Measurements from ENCODE around the gene RUNDC3A.

Gene RUNDC3A

GRCh38 chr17:44280392-44280937 lies 27.9 kb upstream of the RUNDC3A start:
- Histone ChIP-seq H3K27ac (peak overlapping the region in 10 of 11 experiments; percentile 16 to 73 (median 64); a peak in 17 of 22 replicates), H3K4me3 (peak overlapping the region in 4 of 10 experiments; percentile 3 to 56 (median 17); a peak in 3 of 20 replicates), H3K9me3 (replicated peaks in 1 of 11) (no peaks in the 10 kb centered on the region), H4K20me1 (no peaks in the 10 kb centered on the region; a peak in 1 of 22 replicates), H3K4me1 (peaks cover 25 to 37% (median 29%) of the 10 kb centered on the region in 10 experiments), H3K36me3 (no peaks in the 10 kb centered on the region), H3K27me3 (no peaks in the 10 kb centered on the region), H3K9ac (peak overlapping the region in 8 of 11 experiments; percentile 18 to 54 (median 50); a peak in 13 of 22 replicates), H3K4me2 (peak overlapping the region; percentile 75 to 97 (median 90))
- no peak for TF ChIP-seq Cebpa-rat (IDR thresholded peaks at IDR 0.05)

- Histone ChIP-seq H3K27ac (no peak overlapping the region), H3K9ac (no peak overlapping the region), H3K4me2 (no peak overlapping the region), H3K36me3 (no peaks in the 10 kb centered on the region), H3K4me3 (no peak overlapping the region), H3K9me3 (replicated peaks in 1 of 11) (no peaks in the 10 kb centered on the region), H4K20me1 (no peaks in the 10 kb centered on the region; a peak in 1 of 22 replicates), H3K27me3 (no peaks in the 10 kb centered on the region), H3K4me1 (peaks cover 25 to 37% (median 29%) of the 10 kb centered on the region in 10 experiments)
- TF ChIP-seq Cebpa-rat (IDR thresholded peaks at IDR 0.05), result no peak
Measured at GRCh38 chr17:44281570-44281969, 26.8 kb upstream of the RUNDC3A start.

- no peak overlapping the region for H3K4me3 ChIP-seq
- no peaks in the 10 kb centered on the region; a peak in 1 of 22 replicates for H4K20me1 ChIP-seq
Measured at GRCh38 chr17:44282264-44282663, 26.1 kb upstream of the RUNDC3A start.

GRCh38 chr17:44283344-44284023 lies 24.9 kb upstream of the RUNDC3A start:
- H3K4me3 ChIP-seq, result no peak overlapping the region
- no peaks in the 10 kb centered on the region; a peak in 1 of 22 replicates for H4K20me1 ChIP-seq
- H3K4me2 ChIP-seq, result no peak overlapping the region
- H3K9me3 ChIP-seq (replicated peaks in 1 of 11), result no peaks in the 10 kb centered on the region
- H3K4me1 ChIP-seq, result peaks cover 23 to 35% (median 25%) of the 10 kb centered on the region in 10 experiments
- no peaks in the 10 kb centered on the region for H3K36me3 ChIP-seq
- no peak for TF ChIP-seq Cebpa-rat (IDR thresholded peaks at IDR 0.05)
- no peak overlapping the region for H3K27ac ChIP-seq
- H3K27me3 ChIP-seq, result no peaks in the 10 kb centered on the region
- no peak overlapping the region for H3K9ac ChIP-seq

More at GRCh38 chr17:44282264-44282663, 26.1 kb upstream of the RUNDC3A start:
- Histone ChIP-seq H3K27ac (no peak overlapping the region), H3K4me1 (peaks cover 25 to 37% (median 29%) of the 10 kb centered on the region in 10 experiments), H3K4me2 (no peak overlapping the region), H3K27me3 (no peaks in the 10 kb centered on the region), H3K36me3 (no peaks in the 10 kb centered on the region), H3K9ac (no peak overlapping the region), H3K9me3 (replicated peaks in 1 of 11) (no peaks in the 10 kb centered on the region)
- TF ChIP-seq Cebpa-rat (IDR thresholded peaks at IDR 0.05), result no peak

GRCh38 chr17:44284024-44284400 lies 24.4 kb upstream of the RUNDC3A start:
- Histone ChIP-seq H3K27ac (no peak overlapping the region), H3K36me3 (no peaks in the 10 kb centered on the region), H4K20me1 (no peaks in the 10 kb centered on the region; a peak in 1 of 22 replicates), H3K9me3 (replicated peaks in 1 of 11) (no peaks in the 10 kb centered on the region), H3K27me3 (no peaks in the 10 kb centered on the region), H3K4me2 (no peak overlapping the region), H3K4me1 (peaks cover 18 to 30% (median 20%) of the 10 kb centered on the region in 10 experiments), H3K4me3 (no peak overlapping the region), H3K9ac (no peak overlapping the region)
- TF ChIP-seq Cebpa-rat (IDR thresholded peaks at IDR 0.05), result no peak

GRCh38 chr17:44287651-44288050 lies 20.8 kb upstream of the RUNDC3A start:
- no peaks in the 10 kb centered on the region for H3K27me3 ChIP-seq
- no peak overlapping the region for H3K27ac ChIP-seq
- no peak overlapping the region for H3K4me2 ChIP-seq
- H3K9ac ChIP-seq, result no peak overlapping the region
- no peaks in the 10 kb centered on the region for H3K36me3 ChIP-seq
- H3K4me1 ChIP-seq, result peaks cover 0 to 9% (median 0%) of the 10 kb centered on the region in 10 experiments; a peak in 4 of 20 replicates
- H3K4me3 ChIP-seq, result no peak overlapping the region
- H3K9me3 ChIP-seq (replicated peaks in 1 of 11), result no peaks in the 10 kb centered on the region
- no peak for TF ChIP-seq Cebpa-rat (IDR thresholded peaks at IDR 0.05)
- H4K20me1 ChIP-seq, result no peaks in the 10 kb centered on the region

GRCh38 chr17:44293509-44294226 lies 14.7 kb upstream of the RUNDC3A start:
- H3K27me3 ChIP-seq, result no peaks in the 10 kb centered on the region
- no peak for TF ChIP-seq Cebpa-rat (IDR thresholded peaks at IDR 0.05)
- no peaks in the 10 kb centered on the region for H4K20me1 ChIP-seq
- no peak overlapping the region for H3K27ac ChIP-seq
- no peak overlapping the region for H3K9ac ChIP-seq
- peaks cover 0 to 2% (median 0%) of the 10 kb centered on the region in 10 experiments; a peak in 2 of 20 replicates for H3K4me1 ChIP-seq
- no peaks in the 10 kb centered on the region for H3K36me3 ChIP-seq
- H3K9me3 ChIP-seq (replicated peaks in 1 of 11), result no peaks in the 10 kb centered on the region
- no peak overlapping the region for H3K4me3 ChIP-seq
- H3K4me2 ChIP-seq, result no peak overlapping the region

- Histone ChIP-seq H3K4me3 (no peak overlapping the region), H3K36me3 (no peaks in the 10 kb centered on the region), H4K20me1 (no peaks in the 10 kb centered on the region), H3K27ac (no peak overlapping the region), H3K27me3 (no peaks in the 10 kb centered on the region), H3K9me3 (replicated peaks in 1 of 11) (no peaks in the 10 kb centered on the region), H3K9ac (no peak overlapping the region), H3K4me1 (no peaks in the 10 kb centered on the region), H3K4me2 (no peak overlapping the region)
- TF ChIP-seq Cebpa-rat (IDR thresholded peaks at IDR 0.05), result no peak
Measured at GRCh38 chr17:44297975-44298374, 10.4 kb upstream of the RUNDC3A start.

- no peaks in the 10 kb centered on the region for H3K36me3 ChIP-seq
- no peak overlapping the region for H3K4me2 ChIP-seq
- H3K27ac ChIP-seq, result no peak overlapping the region
- H3K9ac ChIP-seq, result no peak overlapping the region
- peaks cover 11 to 25% (median 17%) of the 10 kb centered on the region in 11 experiments for H3K27me3 ChIP-seq
- no peak overlapping the region for H3K4me3 ChIP-seq
- no peaks in the 10 kb centered on the region for H3K9me3 ChIP-seq (replicated peaks in 1 of 11)
- peaks cover 0 to 15% (median 4%) of the 10 kb centered on the region in 11 experiments; a peak in 9 of 22 replicates for H4K20me1 ChIP-seq
- peaks cover 9 to 18% (median 16%) of the 10 kb centered on the region in 10 experiments for H3K4me1 ChIP-seq
- no peak for TF ChIP-seq Cebpa-rat (IDR thresholded peaks at IDR 0.05)
Measured at GRCh38 chr17:44304651-44305050, 3.8 kb upstream of the RUNDC3A start.

Data from BLaER1 treated with 17β-estradiol and CSF1 and Interleukin-3, amounts not matched to agents 10 nM and 100 nM (cell line).